H9 (cell line): ENCODE results near the gene SCT. TPM values are rescaled to one million over a fixed set of nuclear protein-coding genes. Genes with fewer than 3 reads are reported as not detected.

Experiments
- DNase-seq: peaks from one replicate; pipeline ENCODE4 v3.0.0-alpha.2; 2017
- H2AFZ ChIP-seq: one replicate; pipeline ENCODE4 v1.6.1; 2013; ENCODE audit warnings: mild to moderate bottlenecking, low read length, control low read depth, moderate library complexity
- H2AK5ac ChIP-seq: 2 replicates; pipeline ENCODE4 v1.6.1; 2013; ENCODE audit warnings: low read length, control low read depth, mixed read lengths; ENCODE audit not compliant: insufficient read length
- H2BK120ac ChIP-seq: one replicate; pipeline ENCODE4 v1.6.1; 2013; ENCODE audit warnings: low read depth, mild to moderate bottlenecking, low read length, control low read depth, inconsistent platforms; ENCODE audit not compliant: poor library complexity, severe bottlenecking
- H2BK12ac ChIP-seq: 2 replicates; pipeline ENCODE4 v1.6.1; 2013; ENCODE audit warnings: low read length, control low read depth, mixed read lengths, low read depth; ENCODE audit not compliant: insufficient read length
- H2BK15ac ChIP-seq: 2 replicates; pipeline ENCODE4 v1.6.1; 2013; ENCODE audit warnings: low read depth, low read length, control low read depth
- H2BK20ac ChIP-seq: one replicate; pipeline ENCODE4 v1.6.1; 2013; ENCODE audit warnings: low read depth, mild to moderate bottlenecking, low read length, control low read depth, inconsistent platforms; ENCODE audit not compliant: poor library complexity, severe bottlenecking
- H2BK5ac ChIP-seq: 2 replicates; pipeline ENCODE4 v1.6.1; 2013; ENCODE audit warnings: low read length, control low read depth, mixed read lengths; ENCODE audit not compliant: insufficient read length
- H3K14ac ChIP-seq: 2 replicates; pipeline ENCODE4 v1.6.1; 2013; ENCODE audit warnings: low read length, control low read depth; ENCODE audit not compliant: insufficient read depth
- H3K18ac ChIP-seq: 2 replicates; pipeline ENCODE4 v1.6.1; 2013; ENCODE audit warnings: low read depth, mild to moderate bottlenecking, mixed read lengths, low read length, control low read depth; ENCODE audit not compliant: insufficient read length
- H3K23ac ChIP-seq: 2 replicates; pipeline ENCODE4 v1.6.1; 2013; ENCODE audit warnings: low read length, control low read depth, mixed read lengths, low read depth; ENCODE audit not compliant: insufficient read length
- H3K23me2 ChIP-seq: 2 replicates; pipeline ENCODE4 v1.6.1; 2013; ENCODE audit warnings: low read depth, mild to moderate bottlenecking, mixed read lengths, low read length, control low read depth; ENCODE audit not compliant: insufficient read length, poor library complexity, severe bottlenecking
- H3K27ac ChIP-seq: 2 replicates; pipeline ENCODE4 v1.5.1; 2013; ENCODE audit warnings: low read length, control low read depth, mixed read lengths, low read depth; ENCODE audit not compliant: insufficient read length
- H3K27me3 ChIP-seq: 2 replicates; pipeline ENCODE4 v1.6.1; 2013; ENCODE audit warnings: low read length, control low read depth, inconsistent platforms; ENCODE audit not compliant: insufficient read depth
- H3K4ac ChIP-seq: 2 replicates; pipeline ENCODE4 v1.6.1; 2013; ENCODE audit warnings: low read depth, mild to moderate bottlenecking, control low read depth, inconsistent platforms, low read length, moderate library complexity
- H3K4me1 ChIP-seq: 2 replicates; pipeline ENCODE4 v1.6.1; 2013; ENCODE audit warnings: low read length, control low read depth, inconsistent platforms; ENCODE audit not compliant: insufficient read depth
- H3K4me2 ChIP-seq: 2 replicates; pipeline ENCODE4 v1.6.1; 2013; ENCODE audit warnings: low read length, control low read depth, mixed read lengths; ENCODE audit not compliant: insufficient read length, insufficient read depth
- H3K56ac ChIP-seq: 2 replicates; pipeline ENCODE4 v1.6.1; 2013; ENCODE audit warnings: low read depth, mild to moderate bottlenecking, mixed read lengths, low read length, control low read depth; ENCODE audit not compliant: insufficient read length
- H3K79me1 ChIP-seq: 2 replicates; pipeline ENCODE4 v1.6.1; 2013; ENCODE audit warnings: low read depth, mild to moderate bottlenecking, moderate library complexity, low read length, control low read depth, inconsistent platforms; ENCODE audit not compliant: insufficient read depth, poor library complexity, severe bottlenecking
- H3K79me2 ChIP-seq: 2 replicates; pipeline ENCODE4 v1.6.1; 2013; ENCODE audit warnings: low read length, control low read depth, inconsistent platforms; ENCODE audit not compliant: insufficient read depth
- H3K9ac ChIP-seq: 2 replicates; pipeline ENCODE4 v1.6.1; 2013; ENCODE audit warnings: low read length, control low read depth, mixed read lengths; ENCODE audit not compliant: insufficient read length; ENCODE audit errors: extremely low read depth
- H3K9me3 ChIP-seq: one replicate; pipeline ENCODE4 v1.6.1; 2013; ENCODE audit warnings: low read depth, low read length, inconsistent platforms; ENCODE audit not compliant: control insufficient read depth
- H3T11ph ChIP-seq: one replicate; pipeline ENCODE4 v1.6.1; 2013; ENCODE audit warnings: mild to moderate bottlenecking, low read length, control low read depth, inconsistent platforms
- H4K20me1 ChIP-seq: one replicate; pipeline ENCODE4 v1.6.1; 2013; ENCODE audit not compliant: control insufficient read depth, insufficient read length, insufficient read depth
- H4K5ac ChIP-seq: 2 replicates; pipeline ENCODE4 v1.6.1; 2013; ENCODE audit warnings: low read depth, mild to moderate bottlenecking, mixed read lengths, low read length, control low read depth; ENCODE audit not compliant: insufficient read length
- H4K8ac ChIP-seq: replicated peaks from 2 replicates; pipeline ENCODE4 v1.6.1; 2013; ENCODE audit warnings: low read length, control low read depth, mixed read lengths, low read depth; ENCODE audit not compliant: insufficient read length
- H4K91ac ChIP-seq: 2 replicates; pipeline ENCODE4 v1.6.1; 2013; ENCODE audit warnings: low read depth, mild to moderate bottlenecking, moderate library complexity, mixed read lengths, low read length, control low read depth; ENCODE audit not compliant: insufficient read length
- H3K27ac Mint-ChIP-seq, 3 experiments: 2 replicates in 2 of 3; 3 replicates in 1 of 3; pipeline ENCODE4 v1.8.0; 2020 to 2021; ENCODE audit warnings: mixed read lengths in 3 of 3, mild to moderate bottlenecking in 1 of 3, moderate library complexity in 1 of 3
- H3K27me3 Mint-ChIP-seq: 2 replicates; pipeline ENCODE4 v1.8.0; 2021; ENCODE audit warnings: low read depth, mild to moderate bottlenecking, moderate library complexity, mixed read lengths
- H3K36me3 Mint-ChIP-seq, 3 experiments: 2 replicates in 2 of 3; 3 replicates in 1 of 3; pipeline ENCODE4 v1.8.0; 2020 to 2021; ENCODE audit warnings: low read depth in 3 of 3, mixed read lengths in 3 of 3; ENCODE audit not compliant: insufficient read depth in 1 of 3
- H3K4me1 Mint-ChIP-seq, 2 experiments: 2 replicates each; pipeline ENCODE4 v1.8.0; 2020; ENCODE audit warnings: mixed read lengths in 2 of 2
- H3K4me3 Mint-ChIP-seq, 2 experiments: 2 replicates in 1 of 2; 3 replicates in 1 of 2; pipeline ENCODE4 v1.8.0; 2020 to 2021; ENCODE audit warnings: mild to moderate bottlenecking in 2 of 2, mixed read lengths in 2 of 2, moderate library complexity in 1 of 2
- H3K9me3 Mint-ChIP-seq, 2 experiments: 2 replicates in 1 of 2; 3 replicates in 1 of 2; pipeline ENCODE4 v1.8.0; 2020; ENCODE audit warnings: mild to moderate bottlenecking in 2 of 2, mixed read lengths in 2 of 2, moderate library complexity in 1 of 2
- CTCF ChIP-seq: fragments of 200-600 bp; sonication (generic); conservative IDR thresholded peaks from 3 replicates; pipeline ENCODE4 v1.8.0; 2021; ENCODE audit warnings: antibody characterized with exemption, mild to moderate bottlenecking
- WGBS: extraction: QIAGEN DNeasy Blood & Tissue Kit; methylation state at CpG from one replicate; pipeline ENCODE4 v1.1.7; 2013; ENCODE audit warnings: missing lambda C conversion rate, low lambda C conversion rate, mixed read lengths; ENCODE audit not compliant: insufficient read length; ENCODE audit errors: extremely low coverage; 5-methylcytosine and 5-hydroxymethylcytosine counted together
- total RNA-seq: library from RNA; stranded (reverse); gene quantifications from 2 replicates; pipeline ENCODE4 v1.2.1, GENCODE V29; 2021

Gene SCT
- total RNA-seq, 1 experiment from 2014 or later = 1.8 TPM

DNA sequence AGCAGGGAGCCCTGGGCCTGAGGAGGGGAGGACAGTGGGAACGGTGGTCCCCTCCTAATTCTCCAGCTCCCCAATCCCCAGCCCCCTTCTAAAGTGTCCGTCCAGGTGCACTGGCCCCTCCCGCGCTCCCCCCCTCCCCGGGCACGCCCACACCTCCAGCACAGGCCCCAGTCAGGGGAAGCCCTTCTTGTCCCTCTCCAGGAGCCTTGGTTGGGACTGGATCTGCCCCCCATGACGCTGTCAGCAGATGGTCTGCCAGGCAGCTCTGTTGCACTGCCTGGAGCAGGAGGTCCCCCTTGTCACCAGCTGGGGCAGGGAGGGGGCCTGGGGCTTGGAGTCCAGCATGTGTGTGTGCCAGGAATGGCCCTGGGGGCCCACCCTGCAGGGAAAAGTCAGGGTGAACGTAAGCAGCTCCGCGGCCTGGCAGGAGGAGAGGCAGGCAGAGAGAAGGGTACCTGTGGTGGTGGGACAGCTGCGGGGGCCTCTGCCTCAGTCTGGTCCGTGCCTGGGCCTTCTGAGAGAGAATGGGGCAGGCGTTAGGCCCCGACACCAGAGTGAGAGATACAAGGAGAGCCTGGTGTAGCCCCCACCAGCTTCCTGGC is 12.9 kb downstream of the SCT start:
- Histone ChIP-seq H3K27me3 (no peaks in the 10 kb centered on the region), H2BK12ac (no peak overlapping the region), H4K20me1 (no peaks in the 10 kb centered on the region), H2AK5ac (no peak overlapping the region), H2BK20ac (no peak overlapping the region), H3K27ac (no peak overlapping the region), H4K5ac (no peak overlapping the region), H2BK5ac (no peak overlapping the region), H3K56ac (no peak overlapping the region), H3K4ac (no peak overlapping the region), H3K4me1 (no peaks in the 10 kb centered on the region), H3K9me3 (no peaks in the 10 kb centered on the region), H3K79me2 (no peaks in the 10 kb centered on the region), H3K18ac (no peak overlapping the region), H3T11ph (no peak overlapping the region), H3K4me2 (no peak overlapping the region), H4K8ac (no peak overlapping the region), H3K79me1 (no peaks in the 10 kb centered on the region), H3K9ac (no peak overlapping the region), H4K91ac (no peak overlapping the region), H2BK120ac (no peak overlapping the region), H3K23ac (no peak overlapping the region), H3K23me2 (peaks cover 4% of the 10 kb centered on the region), H3K14ac (no peak overlapping the region), H2AFZ (no peak overlapping the region), H2BK15ac (no peak overlapping the region)
- Mint-ChIP-seq H3K4me1 (peaks cover 4 to 6% of the 10 kb centered on the region in 2 experiments; a peak in 3 of 4 replicates), H3K36me3 (peaks cover 4 to 30% (median 27%) of the 10 kb centered on the region in 3 experiments; a peak in 6 of 7 replicates), H3K27me3 (no peaks in the 10 kb centered on the region), H3K9me3 (no peaks in the 10 kb centered on the region), H3K27ac (no peak overlapping the region; a peak in 2 of 7 replicates), H3K4me3 (peak overlapping the region; percentile 21 to 55; a peak in 2 of 5 replicates)
- TF ChIP-seq CTCF = no peak
- no CpG with 5 or more reads among the region's 14 CpGs for WGBS
- no peak for DNase-seq
